Stimulated activated CD8-positive, alpha-beta memory T cell treated with anti-CD3 and anti-CD28 coated beads, Interleukin-12 subunit alpha, Interleukin-12 subunit beta, amount 100 ng/mL, for 4 hours (primary cell): ENCODE data around the gene AOC1.
"Not testable (repeated sequence)": the region's sequence is repeated elsewhere in the genome, so short reads cannot be mapped to it uniquely, and the experiment has no call there.

Source experiments
- DNase-seq: peaks from one replicate; pipeline ENCODE4 v3.0.0-alpha.2; 2020; ENCODE audit warnings: low read depth

AOC1 gene, protein sequence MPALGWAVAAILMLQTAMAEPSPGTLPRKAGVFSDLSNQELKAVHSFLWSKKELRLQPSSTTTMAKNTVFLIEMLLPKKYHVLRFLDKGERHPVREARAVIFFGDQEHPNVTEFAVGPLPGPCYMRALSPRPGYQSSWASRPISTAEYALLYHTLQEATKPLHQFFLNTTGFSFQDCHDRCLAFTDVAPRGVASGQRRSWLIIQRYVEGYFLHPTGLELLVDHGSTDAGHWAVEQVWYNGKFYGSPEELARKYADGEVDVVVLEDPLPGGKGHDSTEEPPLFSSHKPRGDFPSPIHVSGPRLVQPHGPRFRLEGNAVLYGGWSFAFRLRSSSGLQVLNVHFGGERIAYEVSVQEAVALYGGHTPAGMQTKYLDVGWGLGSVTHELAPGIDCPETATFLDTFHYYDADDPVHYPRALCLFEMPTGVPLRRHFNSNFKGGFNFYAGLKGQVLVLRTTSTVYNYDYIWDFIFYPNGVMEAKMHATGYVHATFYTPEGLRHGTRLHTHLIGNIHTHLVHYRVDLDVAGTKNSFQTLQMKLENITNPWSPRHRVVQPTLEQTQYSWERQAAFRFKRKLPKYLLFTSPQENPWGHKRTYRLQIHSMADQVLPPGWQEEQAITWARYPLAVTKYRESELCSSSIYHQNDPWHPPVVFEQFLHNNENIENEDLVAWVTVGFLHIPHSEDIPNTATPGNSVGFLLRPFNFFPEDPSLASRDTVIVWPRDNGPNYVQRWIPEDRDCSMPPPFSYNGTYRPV

DNA sequence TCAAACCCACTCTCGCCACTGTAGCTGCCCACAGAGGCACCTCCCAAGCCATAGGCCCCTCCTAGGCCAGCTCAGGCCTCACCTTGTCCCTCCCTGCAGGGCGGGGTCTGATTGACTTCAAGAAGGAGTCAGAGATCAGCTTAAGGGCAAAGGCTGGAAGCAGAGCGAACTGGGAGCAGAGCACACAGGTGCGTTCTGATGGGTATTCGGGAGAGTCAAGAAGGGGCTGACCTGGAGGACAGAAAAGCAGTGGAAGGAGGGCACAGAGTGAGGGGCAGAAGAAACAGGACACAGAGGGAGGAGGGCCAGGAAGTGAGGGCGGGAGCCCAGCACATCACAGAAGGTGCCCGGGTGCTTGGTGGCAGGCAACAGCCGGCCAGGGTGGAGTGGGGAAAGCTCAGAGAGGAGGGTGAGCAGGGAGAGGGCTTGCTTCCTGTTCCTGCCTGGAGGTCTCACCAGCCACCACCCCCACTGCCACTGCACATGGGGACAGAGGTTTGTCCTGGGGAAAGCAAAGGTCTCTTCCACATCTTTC, at the start of gene AOC1:
TSS of gene AOC1 (plus strand) at position 147 of the 535 bp plus-strand sequence. CDS start 3,954 bp downstream, outside the sequence.
- no peak for DNase-seq

DNA sequence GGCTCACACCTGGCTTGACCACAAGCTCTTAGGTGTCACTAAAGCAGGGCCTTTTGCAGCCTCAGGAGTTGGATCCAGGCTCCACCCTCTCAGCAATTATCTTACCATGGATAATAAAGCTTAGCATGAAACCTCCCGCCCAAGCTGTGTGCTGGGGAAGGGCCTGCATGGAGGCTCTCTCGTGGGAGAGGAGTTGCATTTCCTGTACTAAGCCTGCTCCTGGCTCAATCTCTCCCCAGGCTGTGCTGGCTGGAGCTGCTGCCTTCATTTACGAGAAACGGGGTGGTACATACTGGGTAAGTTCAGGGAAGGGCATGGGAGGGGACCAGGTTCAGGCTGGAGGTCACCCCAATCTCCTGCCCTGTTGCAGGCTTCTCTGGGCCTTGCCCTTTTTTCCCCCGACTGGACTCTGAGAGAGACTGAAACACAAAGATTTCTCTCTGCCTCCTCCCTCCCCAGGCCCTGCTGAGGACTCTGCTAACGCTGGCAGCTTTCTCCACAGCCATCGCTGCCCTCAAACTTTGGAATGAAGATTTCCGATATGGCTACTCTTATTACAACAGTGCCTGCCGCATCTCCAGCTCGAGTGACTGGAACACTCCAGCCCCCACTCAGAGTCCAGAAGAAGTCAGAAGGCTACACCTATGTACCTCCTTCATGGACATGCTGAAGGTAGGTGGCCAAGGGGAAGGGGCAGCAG, 49.0 kb upstream of the AOC1 start:
- DNase-seq, result no peak

DNA sequence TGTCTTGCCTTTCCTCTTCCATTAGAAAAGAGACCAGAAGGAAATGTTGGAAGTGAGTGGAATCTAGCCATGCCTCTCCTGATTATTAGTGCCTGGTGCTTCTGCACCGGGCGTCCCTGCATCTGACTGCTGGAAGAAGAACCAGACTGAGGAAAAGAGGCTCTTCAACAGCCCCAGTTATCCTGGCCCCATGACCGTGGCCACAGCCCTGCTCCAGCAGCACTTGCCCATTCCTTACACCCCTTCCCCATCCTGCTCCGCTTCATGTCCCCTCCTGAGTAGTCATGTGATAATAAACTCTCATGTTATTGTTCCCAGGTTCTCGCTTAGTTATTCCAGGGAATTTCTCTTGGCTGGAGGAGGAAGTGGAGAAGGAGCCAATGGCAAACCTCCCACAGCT, 47.5 kb upstream of the AOC1 start:
- no peak for DNase-seq

DNA sequence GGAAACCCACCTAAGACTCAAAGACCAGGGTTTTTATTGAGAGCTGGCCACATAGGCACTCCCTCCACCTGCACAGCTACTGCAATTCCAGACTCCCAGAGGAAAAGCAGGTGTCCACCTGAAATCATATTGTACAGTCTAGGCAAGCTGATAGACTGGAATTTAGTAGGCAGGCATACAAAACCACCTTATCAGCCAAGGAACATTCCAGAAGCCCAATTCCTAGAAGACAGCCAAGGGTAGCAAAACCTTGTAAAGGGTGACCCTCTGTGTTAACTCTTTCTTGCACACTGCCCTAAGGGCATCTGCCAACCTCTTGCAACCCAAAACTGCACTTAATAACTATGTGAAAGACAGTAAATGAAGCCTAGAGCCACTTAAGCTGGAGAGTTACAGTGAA, 46.5 kb upstream of the AOC1 start:
- no peak for DNase-seq

DNA sequence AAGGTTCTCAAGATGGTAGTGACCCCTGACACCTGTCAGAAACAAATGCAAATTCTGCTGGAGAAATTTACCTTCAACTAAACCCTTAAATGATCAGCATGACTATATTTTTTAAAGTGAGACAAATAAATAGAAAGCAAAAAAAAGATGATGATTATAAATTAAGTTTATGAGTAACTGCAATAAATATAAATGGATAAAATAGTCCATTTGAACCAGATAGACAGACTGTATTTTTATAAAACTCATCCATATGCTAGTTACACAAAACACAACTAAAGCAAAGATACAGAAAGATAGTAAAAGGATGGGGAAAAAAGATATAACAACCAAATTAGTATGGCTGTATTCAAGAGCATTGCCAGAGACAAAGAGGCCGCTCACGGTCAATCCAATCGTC, 45.9 kb upstream of the AOC1 start:
- no peak for DNase-seq

DNA sequence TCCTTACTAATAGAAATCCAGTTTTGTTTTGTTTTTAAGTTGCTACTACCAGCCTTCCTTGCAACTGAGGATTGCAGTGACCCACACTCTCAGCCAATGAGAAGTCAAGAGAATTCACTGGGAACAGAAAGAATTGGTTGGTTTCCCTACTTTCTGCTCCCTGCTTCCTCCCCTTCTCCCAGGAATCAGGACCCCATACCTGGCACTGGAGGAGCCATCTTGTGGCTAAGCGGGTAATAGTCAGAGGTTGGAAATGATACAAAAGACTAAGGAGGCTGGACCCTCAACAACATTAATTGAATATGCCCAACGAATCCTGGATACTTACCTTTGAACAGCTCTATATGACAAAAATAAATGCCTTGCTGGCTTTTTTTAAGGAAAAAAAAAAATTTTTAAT, 45.5 kb upstream of the AOC1 start:
- DNase-seq, result no peak

DNA sequence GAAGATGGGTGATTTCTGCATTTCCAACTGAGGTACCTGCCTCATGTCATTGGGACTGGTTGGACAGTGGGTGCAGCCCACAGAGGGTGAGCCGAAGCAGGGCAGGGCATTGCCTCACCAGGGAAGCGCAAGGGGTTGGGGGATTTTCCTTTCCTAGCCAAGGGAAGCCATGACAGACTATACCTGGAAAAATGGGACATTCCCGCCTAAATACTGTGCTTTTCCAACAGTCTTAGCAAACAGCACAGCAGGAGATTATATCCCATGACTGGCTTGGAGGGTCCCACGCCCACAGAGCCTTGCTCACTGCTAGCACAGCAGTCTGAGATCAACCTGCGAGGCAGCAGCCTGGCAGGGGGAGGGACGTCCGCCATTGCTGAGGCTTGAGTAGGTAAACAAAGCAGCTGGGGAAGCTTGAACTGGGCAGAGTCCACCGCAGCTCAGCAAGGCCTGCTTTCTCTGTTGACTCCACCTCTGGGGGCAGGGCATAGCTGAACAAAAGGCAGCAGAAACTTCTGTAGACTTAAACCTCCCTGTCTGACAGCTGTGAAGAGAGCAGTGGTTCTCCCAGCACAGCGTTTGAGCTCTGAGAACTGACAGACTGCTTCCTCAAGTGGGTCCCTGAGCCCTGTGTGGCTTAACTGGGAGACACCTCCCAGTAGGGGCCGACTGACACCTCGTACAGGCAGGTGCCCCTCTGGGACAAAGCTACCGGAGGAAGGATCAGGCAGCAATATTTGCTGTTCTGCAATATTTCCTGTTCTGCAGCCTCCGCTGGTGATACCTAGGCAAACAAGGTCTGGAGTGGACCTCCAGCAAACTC, 44.5 kb upstream of the AOC1 start:
- DNase-seq, result not testable (repeated sequence)

DNA sequence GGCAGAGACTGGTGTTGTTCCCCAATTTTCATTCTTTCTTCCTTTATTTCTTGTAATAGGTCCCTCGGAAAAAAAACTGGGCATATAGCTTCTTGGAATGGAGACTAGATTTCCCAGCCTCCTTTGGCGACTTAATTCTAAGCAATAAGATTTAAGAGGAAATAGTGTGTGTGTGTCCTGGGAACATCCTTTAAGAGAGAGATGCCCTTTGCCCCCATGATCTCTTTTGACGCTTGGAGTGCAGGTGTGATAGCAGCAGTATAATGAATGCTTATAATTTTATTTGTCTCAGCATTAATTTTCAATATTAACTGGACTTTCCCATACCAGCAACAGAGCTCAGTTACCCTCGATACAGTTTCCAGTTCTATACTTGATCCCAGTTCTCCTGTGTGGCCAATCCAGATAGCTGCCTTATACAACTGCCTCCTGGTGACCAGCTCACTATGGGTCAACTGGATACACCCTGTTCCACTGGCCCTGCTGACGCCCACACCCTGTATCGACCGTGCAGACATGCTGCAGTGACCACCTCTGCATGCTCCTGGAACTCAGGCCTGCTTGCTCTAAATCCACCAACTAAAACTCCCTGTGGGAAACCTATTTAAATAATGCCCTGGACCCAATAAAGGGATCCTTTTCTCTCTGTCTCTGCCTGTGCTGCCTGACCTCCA, 37.9 kb upstream of the AOC1 start:
- DNase-seq, result no peak

DNA sequence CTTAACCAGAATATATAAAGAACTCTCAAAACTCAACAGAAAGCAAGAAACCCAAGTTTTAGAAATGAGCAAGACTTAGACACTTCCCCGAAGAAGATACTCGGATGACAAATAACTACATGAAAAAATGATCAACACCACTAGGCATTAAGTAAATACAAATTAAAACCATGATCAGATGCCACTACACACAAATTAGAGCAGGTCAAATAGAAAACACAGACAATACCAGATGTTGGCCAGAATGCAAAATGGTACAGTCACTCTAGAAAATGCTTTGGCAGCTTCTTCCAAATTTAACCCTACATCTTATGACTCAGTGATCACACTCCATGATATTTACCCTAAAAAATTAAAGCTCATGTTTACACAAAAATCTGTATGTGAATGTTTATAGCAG, 33.3 kb upstream of the AOC1 start:
- DNase-seq, result no peak

DNA sequence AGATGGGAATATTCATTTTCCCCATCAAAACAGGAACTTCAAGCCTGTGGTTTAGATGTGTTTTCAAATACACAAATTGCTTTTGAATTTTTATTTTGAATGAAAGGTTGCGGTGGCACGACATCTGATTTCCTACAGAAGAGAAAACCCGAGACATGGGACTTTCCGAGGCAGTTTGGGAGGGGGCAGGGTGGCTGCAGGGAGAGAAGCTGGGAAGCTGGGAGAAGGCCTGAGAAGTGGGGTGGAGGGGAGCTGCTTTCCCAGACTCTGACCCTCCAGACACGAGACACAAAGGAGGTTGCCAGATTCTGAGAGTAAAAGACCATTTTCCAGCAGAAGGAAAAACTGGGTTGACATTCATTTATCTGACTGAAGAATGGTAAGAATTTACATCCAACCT, 32.2 kb upstream of the AOC1 start:
- no peak for DNase-seq

DNA sequence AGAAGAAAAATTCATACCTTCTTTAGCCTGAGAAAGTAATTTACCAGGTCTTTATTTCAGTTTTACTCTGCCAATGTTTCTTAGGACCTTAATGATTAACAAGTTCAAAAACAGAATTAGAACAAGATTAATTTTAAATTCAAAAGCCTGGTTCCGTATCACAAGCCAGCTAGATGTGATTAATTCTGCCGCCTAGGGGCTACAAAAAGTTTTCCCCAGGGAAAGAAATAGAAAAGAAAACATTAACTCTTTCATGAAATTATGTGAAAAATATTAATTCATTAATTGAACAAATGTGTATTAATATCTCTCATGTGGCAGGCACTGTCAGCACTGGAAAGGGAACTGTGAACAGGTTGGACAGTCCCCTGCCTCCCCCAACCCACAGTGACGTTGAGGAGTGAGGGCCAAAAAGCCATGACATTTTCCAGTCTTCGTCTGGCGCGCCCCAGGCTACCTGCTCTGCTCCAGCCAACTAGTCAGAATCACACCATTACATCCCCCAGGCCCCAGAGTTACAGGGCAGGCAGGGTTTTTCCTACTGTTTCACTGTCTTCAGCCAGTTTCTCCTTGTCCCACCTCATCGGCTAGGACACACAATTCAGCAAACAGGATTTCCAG, 31.6 kb upstream of the AOC1 start:
- no peak for DNase-seq

DNA sequence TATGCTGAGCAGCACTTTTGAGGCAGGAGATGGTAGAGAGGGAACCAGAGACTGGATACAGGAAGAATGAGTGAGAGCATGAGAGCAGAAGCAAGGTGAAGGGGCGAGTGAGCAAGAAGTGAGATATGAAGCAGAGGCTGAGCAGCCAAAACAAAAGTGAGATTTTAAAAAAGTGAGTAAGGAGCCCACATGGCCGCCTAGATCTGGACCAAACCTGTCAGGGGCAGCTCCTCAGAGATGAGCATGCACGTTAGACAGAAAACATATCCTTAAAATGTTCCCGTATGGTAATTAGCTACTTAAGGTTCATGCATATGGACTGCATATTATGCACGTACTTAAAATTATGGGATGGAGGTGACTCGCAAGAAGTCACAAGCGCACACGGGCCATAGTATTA, 29.3 kb upstream of the AOC1 start:
- DNase-seq, result no peak

DNA sequence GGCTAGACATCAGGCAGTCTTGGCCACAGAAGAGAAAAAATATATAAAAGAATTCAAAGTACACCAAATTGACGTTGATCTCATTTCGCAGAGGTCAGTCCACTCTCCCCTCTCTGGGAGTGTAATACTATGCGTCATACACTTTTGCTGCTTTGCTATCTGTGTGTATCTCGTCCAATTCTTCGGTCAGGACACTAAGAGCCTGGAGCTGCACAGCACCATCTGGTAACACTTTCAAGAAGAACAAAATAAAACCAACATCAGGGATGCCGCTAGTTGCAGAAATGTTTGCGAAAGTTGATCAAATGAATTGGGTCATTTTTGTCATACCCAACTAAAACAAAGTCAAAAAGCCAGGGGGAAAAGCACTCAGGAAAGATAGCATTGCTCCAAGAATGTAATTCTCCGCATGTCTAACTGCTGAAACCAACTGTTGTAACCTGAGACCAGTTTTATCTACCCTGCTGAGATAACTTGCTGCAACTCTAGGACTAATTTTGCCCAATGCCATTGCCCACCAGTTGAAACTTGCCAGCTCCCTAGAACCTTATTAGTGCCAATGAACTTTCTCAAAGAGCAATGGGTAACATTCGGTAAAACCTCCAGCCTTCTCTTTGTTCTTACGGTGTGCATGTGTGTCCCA, 28.7 kb upstream of the AOC1 start:
- no peak for DNase-seq

DNA sequence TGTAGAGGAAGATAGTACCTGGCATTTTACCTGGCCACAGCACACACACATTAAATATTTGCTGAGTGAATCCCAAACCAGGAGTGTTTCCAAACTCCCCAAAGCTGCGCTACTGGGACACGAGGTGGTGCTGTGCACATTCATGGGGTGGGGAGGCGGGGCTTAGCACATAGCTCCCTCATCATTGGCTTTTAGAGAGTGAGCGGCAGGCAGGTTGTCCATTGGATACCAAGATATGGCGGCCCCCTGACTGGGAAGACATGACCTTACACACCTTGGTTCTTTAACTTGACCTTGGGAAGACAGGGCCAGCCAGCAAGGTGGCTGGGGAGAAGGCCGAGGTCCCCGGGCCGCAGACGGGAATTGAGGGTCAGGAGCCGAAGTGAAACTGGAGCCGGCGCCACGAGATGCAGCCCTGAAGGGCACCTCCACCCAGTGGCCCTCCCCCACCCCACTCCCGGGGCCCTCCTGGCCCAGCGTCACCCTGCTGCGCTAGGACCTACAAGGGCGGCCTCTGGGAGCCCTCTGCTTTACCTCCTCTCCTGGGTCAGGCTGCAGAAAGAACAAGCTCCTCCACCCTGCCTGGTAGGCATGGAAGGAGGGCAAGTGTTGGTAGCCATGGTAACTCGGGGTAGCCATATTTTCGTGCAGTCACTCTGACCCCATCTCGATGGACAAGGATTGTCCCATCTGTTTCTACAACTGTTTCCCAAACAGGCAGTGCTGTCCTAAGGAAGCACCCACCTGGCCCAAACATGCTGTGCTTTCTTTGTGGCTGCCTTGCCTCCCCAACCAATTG, 27.7 kb upstream of the AOC1 start:
- no peak for DNase-seq

DNA sequence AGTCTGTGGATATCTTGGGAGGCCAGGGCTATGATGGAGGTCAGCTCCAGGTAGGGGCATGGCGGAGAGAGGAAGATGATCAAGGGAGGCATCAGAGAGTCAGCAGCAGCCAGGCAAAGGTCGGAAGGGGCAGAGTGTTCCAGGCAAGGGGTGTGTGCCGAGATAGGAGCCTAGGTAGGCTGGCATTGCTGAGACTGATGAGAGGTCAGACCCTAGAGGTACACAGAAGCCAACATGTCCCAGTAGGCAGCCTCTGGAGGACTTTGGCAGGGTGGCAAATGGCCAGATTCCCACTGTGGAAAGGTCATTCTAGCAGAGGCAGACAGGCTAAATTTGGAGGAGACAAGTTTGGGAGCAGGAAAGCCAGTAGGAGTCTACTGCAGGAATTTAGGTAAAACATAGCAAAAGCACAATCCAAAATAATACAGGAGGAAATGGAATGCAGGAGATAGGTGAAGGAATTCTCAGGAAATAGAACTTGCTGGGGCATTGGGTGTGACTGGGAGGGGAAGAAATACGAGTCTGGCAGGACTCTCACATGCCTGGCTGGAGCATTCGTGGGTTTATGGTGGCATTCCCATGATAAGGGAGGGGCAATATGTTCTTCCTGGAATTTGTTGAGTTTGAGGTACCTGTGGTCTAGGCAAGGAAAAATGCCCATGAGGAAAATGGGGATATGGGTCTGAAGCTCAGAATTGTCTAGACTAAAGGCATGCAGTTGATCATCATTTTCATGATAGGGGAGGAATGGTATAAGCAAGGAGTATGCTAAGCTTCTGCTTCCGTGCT, 26.1 kb upstream of the AOC1 start:
- DNase-seq, result no peak

DNA sequence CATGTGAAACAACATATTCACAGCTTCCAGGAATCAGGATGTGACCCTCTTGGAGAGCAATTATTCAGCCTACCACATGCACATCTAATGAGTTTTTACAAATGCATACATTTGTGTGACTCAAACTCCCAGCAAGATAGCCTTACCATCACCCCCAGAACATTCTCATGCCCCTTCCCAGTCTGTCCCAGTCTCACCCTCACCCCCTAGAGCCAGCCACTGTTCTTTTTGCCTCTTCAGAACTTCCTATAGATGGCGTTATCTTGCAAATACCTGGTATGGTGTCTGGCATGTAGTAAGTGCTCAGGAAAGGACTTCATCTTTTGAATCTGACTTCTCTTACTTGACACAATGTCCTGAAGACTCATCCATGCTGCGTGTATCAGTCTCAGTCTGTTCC, 23.9 kb upstream of the AOC1 start:
- no peak for DNase-seq

DNA sequence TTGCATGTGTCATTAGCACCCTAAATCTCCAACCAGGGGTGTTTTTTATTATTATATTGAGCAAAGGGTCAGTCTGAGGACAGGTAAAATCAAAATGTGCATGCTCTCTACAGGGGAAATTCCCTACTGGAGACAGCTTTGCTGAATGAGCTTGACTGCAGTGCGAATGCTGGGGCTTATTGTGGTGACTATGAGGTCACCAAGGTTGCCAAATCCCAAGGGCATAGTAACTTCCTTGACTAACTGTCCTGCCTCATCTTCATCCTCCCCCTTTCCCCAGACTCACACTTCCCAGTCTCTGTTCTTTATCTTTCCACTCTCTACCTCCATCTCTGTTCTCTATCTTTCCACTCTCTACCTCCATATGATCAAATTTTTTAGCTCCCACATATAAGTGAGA, 22.9 kb upstream of the AOC1 start:
- no peak for DNase-seq

DNA sequence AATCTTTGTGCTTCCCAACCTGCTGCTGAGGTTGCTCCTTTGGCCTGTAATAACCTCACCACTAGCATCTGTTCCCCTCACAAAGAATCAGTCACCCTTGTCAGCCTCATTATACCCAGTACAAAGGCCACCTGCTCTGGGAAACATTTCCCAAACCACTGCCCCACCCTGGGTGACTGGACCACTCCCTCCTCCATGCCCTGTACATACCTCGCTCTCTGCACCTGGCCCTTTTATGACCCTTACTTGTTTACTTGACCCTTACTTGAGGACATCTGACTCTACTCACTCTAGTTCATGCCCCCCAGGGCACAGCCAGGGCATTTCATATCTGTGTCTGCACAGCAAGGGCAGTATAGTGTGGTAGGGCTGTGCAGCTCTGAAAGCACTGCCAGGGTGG, 21.4 kb upstream of the AOC1 start:
- no peak for DNase-seq

DNA sequence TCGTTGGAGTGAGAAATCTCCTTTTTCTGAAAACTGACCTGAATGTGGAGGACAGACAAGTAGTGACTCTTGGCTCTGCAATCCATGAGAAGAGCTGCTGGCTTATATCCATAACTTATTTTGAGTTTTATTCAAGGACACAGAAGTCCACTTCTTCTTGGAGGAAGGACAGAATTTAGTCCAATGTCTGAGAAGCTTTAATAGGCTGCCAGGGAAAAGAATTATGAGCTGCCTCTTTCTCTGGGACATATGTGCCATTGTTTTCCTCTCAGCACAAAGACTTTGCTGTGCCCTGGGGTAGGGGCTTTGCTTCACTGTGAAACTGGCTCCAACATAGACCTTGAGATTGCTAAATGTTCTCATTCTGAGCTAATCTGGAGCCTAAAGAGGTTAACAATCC, 20.5 kb upstream of the AOC1 start:
- DNase-seq, result no peak
